Activated naive CD4-positive, alpha-beta T cell (primary cell): ENCODE data around the gene IQUB.
"Not testable (repeated sequence)": the region's sequence is repeated elsewhere in the genome, so short reads cannot be mapped to it uniquely, and the experiment has no call there.

Experiments used
- DNase-seq, 4 experiments: peaks; one replicate each; lab custom pipeline; 2025; lab: John Stamatoyannopoulos, UW

The IQUB gene

DNA sequence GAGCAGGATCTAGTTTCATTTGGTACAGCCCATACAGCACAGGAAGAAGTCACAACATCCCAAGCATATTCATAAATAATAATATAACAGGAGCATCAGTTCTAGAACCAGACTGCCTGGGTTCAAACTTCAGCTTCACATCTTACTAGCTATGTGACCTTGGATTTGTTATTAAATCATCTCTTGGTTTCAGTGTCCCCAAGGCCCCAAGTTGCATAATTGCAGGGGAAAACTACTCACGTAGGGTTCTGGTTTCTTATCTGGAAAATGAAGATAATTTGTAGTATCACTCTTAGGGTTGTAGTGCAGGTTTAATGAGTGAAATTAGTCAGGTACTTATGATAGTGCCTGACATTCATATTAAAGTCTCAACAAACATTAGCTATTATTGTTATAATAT lies 5.5 kb upstream of the IQUB start:
- DNase-seq, result no peak

DNA sequence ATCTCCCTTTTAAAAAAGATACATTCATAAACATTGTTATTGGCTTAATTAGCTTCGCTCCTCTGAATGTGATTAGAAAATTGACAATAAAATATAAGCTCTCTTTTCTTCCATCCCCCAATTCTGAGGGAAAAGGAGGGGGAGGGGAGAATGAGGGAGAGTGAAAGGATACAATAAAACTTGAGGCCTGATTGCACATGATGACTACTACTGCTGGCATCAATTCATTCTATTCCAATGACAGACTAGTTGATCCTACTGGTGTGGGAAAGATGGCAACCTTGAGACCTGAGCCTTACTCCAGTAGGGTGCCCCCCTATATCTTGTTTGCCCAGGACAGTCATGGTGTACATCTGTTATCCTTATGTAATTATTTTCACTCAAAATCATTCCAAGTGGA lies 4.5 kb upstream of the IQUB start:
- DNase-seq, result no peak

DNA sequence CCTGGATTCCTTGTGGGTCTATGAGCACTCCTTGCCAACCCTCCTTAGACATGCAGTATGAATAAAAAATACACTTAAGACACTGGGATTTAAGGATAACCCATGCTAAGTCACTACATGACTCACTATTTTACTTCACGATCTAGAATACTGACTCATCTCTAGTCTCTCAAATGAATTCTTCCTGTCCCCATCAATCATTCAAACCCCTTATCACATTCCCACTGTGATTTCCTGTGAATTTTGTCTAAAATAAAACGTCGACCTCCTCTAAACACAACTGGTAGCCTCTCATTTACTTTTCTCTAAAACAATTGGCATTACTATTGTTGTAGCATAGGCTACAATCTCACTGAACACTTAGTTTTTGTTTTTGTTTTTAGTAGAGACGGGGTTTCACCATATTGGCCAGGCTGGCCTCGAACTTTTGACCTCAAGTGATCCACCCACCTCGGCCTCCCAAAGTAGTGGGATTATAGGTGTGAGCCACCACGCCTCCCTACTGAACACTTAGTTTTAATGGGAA lies 3.9 kb upstream of the IQUB start:
- DNase-seq, result no peak

DNA sequence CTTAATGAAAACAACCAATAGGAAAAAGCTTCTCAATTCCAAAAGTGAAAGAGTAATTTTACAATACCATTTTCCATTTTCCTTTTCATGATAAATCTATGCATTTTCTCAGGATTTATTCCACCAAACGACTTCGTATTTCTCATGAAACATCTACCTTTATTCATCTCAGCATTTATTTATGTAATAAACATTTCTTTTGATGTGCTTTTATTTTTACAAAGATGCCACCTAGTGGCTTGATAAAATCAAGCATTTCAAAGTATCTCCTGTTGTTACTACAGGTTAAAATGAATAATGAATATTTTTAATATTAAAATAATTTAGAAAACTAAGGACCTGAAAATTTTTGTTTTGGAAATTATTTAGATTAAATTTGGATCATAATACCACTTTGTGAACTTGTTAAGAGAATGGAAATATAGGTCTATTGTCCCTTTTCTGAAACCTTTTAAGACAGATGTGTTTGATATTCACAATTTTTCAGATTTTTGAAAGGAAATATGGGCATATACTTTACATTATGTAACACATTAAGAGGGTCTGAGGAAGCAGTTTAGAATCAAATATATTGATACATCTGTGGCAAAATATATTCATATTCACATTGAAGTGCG lies 2.7 kb upstream of the IQUB start:
- no peak for DNase-seq

DNA sequence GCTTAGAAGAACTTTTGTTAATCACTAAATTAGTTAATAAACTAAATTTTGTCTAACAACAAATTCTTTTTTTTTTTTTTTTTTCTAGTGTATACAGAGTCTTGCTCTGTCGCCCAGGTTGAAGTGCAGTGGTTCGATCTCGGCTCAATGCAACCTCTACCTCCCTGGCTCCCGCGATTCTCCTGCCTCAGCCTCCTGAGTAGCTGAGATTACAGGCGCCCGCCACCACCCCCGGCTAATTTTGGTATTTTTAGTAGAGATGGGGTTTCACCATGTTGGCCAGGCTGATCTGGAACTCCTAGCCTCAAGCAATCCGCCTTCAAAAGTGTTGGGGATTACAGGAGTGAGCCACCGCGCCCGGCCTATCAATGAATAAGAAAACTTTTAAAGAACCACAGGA lies 1.1 kb upstream of the IQUB start:
- no peak for DNase-seq

DNA sequence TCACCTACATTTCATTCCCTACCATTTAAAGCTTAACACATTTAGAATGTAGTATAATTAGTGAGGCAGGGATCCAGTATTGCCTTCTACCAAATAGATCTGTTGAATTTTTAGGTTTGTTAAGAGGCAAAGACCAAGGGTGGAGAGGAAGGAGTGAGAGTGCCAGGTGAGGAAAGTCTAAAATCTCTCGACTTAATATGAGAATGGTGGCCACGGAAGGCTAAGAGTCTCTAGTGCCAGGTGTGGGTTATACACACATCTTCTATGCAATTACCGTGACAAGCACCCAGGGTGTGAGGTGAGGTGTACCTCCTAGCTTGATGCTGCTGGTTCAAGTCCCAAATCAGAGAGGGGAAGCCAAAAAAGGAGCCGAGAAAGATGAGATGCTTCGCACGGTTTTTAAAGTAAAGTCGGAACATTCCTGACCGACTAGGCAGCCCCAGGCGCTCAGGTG lies 439 bp downstream of the IQUB start:
- DNase-seq, result no peak

DNA sequence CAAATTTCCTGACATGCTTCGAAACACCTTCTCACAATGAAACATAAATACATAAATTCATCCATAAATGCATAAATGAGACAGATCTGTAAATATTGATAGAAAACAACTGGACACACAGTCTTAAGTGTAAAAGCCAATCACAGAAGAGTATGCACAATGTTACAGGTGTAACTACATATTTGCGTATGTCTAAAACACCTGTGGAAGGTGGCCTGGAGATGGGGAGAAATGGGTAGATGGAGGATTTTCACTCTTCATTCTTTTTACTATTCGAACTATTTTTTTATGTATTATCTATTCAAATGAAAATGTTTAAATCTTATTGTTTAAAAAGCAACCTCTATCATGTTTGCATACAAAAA lies 860 bp downstream of the IQUB start:
- no peak for DNase-seq

DNA sequence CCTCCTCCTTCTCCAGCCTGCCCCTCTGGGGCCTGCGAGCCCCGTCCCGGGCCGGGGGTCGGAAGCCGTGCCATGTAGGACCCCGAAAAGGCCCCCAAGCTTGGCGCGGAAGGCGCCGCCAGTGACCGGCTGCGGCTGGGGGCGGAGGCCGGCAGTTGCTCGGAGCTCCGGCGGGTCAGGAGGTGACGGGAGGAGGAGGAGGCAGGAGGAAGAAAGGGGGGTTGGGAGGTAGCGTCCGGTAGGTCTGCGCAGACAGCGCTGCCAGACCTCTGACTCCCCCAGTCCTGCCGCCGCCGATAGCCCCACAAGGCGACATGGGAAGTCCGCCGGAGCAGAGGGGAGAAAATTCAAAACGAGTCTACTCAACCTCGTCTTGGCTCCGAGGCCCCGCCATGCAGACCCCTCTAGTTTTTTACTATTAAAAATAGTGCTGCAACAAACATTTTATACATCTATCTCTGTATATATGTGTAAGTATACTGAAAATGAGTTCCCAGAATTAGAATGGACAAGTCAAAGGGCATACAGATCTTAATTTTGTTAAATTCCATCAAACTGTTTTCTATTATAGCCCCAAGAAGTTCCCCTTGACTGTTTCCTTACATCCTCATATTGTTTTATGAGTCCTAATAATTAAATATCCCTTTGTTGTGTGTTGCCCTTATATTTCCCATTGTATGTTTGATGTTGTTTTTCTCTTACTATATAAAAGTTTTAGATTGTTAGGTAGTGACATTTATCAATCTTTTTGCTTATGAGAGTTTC lies 1.4 kb downstream of the IQUB start:
- not testable (repeated sequence) for DNase-seq

DNA sequence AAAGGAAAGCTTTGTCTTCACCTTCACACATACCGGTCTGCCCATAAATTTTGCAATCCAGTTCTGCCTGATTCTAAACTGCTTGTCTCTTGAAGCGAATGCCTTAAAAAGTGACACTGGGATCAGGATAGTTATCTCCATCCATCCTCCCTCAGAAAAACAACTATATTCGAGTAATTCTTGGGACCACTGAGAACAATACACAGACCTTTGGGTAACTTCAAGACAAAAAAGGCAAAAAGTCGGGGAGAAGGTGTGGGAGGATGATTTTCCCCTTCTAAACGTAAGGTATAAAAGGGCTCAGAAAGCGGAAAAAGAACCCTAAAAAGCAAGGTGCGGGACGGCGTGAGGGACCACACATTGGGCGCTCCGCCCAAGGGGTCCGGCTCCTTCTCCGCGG lies 2.1 kb downstream of the IQUB start:
- DNase-seq, result not testable (repeated sequence)

DNA sequence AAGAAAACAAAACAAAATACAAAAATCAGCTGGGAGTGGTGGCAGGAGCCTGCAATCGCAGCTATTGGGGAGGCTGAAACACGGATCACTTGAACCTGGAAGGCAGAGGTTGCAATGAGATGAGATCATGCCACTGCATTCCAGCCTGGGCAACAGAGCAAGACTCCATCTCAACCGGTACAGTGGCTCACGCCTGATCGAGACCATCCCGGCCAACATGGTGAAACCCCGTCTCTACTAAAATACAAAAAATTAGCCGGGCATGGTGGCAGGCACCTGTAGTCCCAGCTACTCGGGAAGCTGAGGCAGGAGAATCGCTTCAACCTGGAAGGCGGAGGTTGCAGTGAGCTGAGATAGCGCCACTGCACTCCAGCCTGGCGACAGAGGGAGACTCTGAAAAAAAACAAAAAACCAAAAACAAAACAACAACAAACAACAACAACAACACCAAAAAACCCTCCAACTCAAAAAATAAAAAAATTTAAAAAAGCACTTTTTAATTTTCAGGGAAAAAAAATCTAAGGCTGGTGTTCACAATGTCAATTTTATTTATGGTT lies 4.3 kb downstream of the IQUB start:
- DNase-seq, result not testable (repeated sequence)

DNA sequence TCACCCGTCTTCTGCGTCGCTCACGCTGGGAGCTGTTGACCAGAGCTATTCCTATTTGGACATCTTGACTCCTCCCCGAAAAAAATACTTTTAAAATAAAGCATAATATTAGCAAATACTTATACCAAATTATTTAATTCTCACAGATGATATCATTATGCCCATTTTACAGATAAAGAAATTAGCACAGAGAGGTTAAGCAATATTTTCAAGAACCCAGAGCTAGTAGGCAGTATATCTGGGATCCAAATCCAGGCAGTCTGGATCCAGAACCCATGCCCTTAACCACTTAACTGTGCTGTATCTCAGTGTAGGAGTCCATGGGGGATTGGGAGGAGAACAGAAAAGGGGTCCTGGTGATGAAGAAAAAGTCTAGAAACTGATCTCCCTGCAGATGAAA lies 6.1 kb downstream of the IQUB start:
- no peak for DNase-seq

DNA sequence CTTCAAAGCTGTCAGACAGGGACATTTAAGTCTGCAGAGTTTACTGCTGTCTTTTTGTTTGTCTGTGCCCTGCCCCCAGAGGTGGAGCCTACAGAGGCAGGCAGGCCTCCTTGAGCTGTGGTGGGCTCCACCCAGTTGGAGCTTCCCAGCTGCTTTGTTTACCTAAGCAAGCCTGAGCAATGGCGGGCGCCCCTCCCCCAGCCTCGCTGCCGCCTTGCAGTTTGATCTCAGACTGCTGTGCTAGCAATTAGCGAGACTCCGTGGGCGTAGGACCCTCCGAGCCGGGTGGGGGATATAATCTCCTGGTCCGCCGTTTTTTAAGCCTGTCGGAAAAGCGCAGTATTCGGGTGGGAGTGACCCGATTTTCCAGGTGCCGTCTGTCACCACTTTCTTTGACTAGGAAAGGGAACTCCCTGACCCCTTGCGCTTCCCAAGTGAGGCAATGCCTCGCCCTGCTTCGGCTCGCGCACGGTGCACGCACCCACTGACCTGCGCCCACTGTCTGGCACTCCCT lies 6.6 kb downstream of the IQUB start:
- not testable (repeated sequence) for DNase-seq

DNA sequence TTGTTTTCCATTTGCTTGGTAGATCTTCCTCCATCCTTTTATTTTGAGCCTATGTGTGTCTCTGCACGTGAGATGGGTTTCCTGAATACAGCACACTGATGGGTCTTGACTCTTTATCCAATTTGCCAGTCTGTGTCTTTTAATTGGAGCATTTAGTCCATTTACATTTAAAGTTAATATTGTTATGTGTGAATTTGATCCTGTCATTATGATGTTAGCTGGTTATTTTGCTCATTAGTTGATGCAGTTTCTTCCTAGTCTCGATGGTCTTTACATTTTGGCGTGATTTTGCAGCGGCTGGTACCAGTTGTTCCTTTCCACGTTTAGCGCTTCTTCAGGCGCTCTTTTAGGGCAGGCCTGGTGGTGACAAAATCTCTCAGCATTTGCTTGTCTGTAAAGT lies 7.9 kb downstream of the IQUB start:
- not testable (repeated sequence) for DNase-seq

DNA sequence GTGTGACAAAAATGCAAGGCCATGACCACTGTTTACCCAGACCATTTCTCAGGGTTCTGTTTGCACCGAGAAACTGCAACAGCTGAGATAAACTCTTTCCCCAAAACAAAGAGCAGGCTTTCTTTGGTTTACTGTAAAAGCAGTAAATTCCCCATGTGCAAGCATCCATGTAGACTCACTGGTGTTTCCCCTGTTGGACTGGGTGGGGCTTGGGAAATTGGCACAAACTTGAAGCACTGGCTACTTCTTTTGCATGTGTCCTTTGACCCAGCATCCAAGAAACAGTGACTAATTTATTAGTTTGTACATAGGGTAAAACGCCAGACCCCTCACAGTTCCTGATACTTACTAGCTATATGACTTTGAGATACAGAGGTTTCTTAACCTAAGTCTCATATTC lies 12.3 kb downstream of the IQUB start:
- DNase-seq, result no peak

DNA sequence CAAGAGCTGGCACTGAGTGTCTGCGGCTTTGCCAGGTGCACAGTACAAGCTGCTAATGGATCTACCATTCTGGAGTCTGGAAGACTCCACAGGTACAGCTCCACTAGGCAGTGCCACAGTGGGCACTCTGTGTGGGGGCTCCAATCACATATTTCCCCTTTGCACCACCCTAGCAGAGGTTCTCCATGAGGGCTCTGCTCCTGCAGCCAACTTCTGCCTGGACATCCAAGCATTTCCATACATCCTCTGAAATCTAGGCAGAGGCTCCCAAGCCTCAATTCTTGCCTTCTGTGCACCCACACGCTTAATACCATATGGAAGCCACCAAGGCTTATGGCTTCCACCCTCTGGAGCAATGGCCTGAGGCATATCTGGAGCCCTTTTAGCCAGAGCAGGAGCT lies 29.2 kb downstream of the IQUB start:
- DNase-seq, result no peak

DNA sequence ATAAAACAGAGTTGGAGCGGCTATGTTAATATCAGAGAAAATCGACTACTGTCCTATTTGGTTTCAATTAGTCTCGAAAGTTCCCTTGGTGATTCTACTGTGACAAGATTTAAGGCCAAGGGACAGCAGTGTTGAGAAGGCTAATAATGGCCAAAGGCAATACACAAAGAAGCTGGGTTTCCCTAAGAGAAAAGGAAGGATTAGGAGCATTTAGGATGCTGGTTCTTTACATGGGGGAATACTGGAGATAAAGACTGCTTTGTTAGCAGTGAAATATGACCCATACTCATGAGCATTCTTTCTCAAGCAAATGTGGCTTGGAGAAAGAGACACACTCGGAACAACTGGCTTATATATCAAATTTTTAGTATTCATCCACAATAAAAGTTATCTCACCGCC lies 32.2 kb downstream of the IQUB start:
- no peak for DNase-seq

DNA sequence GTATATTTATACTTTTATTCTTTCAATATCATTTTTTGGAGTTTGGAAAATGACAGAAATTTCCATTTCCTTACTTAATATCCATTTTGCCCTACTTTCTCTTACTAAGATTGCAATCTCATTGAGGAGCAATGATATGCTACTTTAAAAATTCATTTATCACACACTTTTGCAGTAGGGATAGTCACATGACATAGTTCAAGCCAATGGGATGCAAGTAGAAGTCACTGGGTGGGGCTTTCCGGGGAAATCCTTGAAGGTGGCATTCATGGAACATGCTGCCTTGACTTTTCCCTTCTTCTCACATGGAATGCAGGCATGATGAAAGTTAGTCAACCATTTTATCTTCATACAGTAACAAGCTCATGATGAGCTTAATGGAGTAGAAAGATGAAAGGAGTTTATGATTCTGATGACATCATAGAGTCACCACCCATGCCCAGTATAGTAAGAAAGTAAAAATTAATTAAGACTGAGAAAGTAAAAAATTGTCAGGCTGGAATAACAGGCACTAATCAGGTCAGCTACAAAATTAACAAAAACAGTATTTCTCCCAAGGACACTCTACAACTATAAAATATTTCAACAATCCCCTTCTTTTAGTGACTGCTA lies 33.4 kb downstream of the IQUB start:
- no peak for DNase-seq

DNA sequence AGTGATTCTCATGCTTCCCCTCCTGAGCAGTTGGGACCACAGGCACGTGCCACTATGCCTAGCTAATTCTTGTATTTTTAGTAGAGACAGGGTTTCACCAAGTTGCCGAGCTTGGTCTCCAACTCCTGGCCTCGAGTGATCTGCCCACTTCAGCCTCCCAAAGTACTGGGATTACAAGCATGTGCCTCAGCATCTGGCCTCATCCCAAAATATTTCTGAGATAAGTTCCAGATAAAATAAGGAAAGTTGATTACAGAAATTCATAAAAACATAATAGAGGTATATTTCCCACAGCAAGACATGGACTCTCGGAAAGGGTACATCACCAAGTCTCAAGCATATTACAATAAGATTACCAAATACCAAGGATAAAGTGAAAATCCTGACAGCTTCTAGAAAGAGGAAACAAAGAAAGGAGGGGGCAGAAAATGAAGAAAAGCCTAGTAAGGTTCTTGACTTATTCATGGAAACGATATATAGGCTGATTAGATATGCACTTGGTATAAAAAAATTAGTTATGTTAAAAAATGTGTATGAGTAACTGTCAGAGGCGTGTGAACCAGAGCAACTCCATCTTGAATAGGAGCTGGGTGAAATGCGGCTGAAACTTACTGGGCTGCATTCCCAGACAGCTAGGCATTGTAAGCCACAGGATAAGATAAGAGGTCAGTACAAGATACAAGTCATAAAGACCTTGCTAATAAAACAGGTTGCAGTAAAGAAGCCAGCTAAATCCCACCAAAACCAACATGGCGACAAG lies 35.0 kb downstream of the IQUB start:
- no peak for DNase-seq

DNA sequence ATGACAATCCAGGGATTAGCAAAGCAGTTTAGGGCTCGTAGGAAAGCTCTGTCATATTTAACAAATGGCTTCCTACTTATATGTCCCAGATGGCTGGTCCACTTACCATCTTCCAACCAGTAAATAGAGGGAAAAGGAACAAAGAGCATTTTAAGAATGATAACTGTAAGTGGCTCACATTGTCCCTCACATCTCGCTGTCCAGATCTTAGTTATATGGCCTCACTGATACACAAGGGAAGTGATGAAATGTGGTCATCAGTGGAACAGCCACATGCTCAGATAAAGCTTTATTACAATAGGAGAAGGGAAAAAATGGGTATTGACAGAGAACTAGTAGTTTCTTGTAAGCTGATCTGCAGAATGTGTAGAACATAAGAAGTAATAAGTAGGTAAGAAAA lies 35.8 kb downstream of the IQUB start:
- DNase-seq, result no peak

DNA sequence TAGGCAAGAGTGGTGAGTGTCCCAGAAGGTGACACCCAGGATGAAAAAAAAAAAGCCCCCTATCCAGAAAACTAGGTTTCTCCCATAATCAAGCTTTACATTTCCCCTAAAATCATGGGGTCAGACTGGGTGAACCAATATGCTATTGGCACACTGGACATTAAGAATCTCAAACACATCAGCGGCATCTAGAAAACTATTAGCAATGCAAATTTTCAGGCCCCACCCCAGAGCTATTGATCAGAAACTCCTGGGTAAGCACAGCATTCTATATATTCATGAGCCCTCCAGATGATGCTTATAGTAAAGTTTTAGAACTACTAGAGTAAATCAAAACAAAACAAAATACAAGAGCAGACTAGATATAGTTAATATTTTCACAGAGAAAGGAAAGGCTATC lies 36.4 kb downstream of the IQUB start:
- DNase-seq, result no peak

DNA sequence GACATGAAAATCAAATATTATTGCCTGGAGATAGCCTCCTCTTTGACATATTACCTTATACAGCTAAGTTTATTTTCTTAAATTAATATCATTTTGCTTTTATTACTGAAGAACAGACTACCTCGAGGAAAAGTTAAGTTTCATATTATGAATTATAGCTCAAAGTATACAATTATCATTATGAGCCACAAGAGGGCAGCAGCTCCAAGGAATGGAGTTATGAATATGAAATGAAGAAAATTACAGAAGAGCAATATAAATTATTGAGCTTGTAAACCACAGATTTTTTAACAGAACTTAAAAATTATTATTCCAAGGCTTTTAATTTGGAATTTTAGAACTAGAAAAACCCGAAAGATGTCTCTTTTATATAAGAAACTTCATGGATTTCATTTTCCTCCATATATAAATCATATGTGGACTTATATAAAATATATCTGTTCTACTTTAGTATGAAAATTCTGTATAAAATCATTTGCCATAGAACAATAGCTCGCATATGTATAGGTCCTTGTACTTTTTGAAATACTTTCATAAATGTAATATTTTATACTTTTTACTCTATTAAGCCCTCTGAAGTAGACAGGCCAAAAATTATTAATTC lies 40.1 kb downstream of the IQUB start:
- DNase-seq, result no peak

DNA sequence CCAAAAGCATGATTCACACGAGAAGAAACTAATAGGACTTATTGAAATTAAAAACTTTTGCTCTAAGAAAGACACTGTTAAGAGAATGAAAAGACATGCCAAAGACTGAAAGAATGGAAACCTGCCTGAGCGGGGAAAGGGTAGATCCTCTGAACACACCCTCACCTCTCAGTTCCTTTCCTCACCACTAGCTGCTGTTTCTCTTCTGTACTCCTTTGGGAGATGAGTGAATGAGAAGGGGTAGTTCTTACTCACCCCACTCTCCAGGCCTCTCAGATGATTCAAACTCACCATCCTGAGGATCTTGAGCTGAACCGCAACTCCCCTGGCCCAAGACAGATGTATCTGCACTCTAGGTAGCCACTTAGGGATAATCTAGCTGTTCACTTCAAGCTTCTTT lies 41.9 kb downstream of the IQUB start:
- DNase-seq, result no peak
